GM12878 (cell line): ENCODE data around the gene ADPGK.

Experiments used
- BACH1 ChIP-seq: fragments of 450-650 bp; IDR thresholded peaks from 2 replicates; pipeline ENCODE4 v1.6.1; 2017; ENCODE audit warnings: mild to moderate bottlenecking, borderline replicate concordance
- CREB1 ChIP-seq: IDR thresholded peaks from 2 replicates; pipeline ENCODE4 v1.6.1; 2012; ENCODE audit warnings: low read depth, mild to moderate bottlenecking, inconsistent platforms
- CTCF ChIP-seq, 3 experiments: IDR thresholded peaks in 2 of 3; conservative IDR thresholded peaks in 1 of 3; 2 replicates each; pipeline ENCODE4 v1.5.1; 2011; ENCODE audit warnings: low read depth in 3 of 3, low read length in 3 of 3, mild to moderate bottlenecking in 3 of 3, control low read depth in 2 of 3, moderate library complexity in 2 of 3, inconsistent platforms in 1 of 3, mixed read lengths in 1 of 3; ENCODE audit not compliant: control insufficient read depth in 2 of 3, insufficient read depth in 1 of 3; ENCODE audit errors: extremely low read depth in 1 of 3
- EGR1 ChIP-seq, 2 experiments: IDR thresholded peaks; 1 replicate in 1 of 2; 2 replicates in 1 of 2; pipeline ENCODE4 v1.6.1; 2011 to 2012; ENCODE audit warnings: low read depth in 2 of 2, low read length in 2 of 2, borderline replicate concordance in 1 of 2, mild to moderate bottlenecking in 1 of 2, moderate library complexity in 1 of 2
- EZH2 ChIP-seq: IDR thresholded peaks from 2 replicates; pipeline ENCODE4 v1.6.1; 2012; ENCODE audit warnings: low read depth, mild to moderate bottlenecking, control low read depth, inconsistent platforms, low read length, borderline replicate concordance; ENCODE audit not compliant: control insufficient read depth
- FOXK2 ChIP-seq: fragments of 450-650 bp; IDR thresholded peaks from 2 replicates; pipeline ENCODE4 v1.6.1; 2017; ENCODE audit warnings: mild to moderate bottlenecking, moderate library complexity
- NFYB ChIP-seq: IDR thresholded peaks from 2 replicates; pipeline ENCODE4 v1.6.1; 2011; ENCODE audit warnings: low read depth, mild to moderate bottlenecking, low read length, improper control_type of control experiment, moderate library complexity; ENCODE audit not compliant: insufficient read depth
- POLR2A ChIP-seq: IDR thresholded peaks from 2 replicates; pipeline ENCODE4 v1.6.1; 2011; ENCODE audit warnings: low read depth, mild to moderate bottlenecking, low read length
- RCOR1 ChIP-seq: conservative IDR thresholded peaks from 2 replicates; pipeline ENCODE4 v1.6.1; 2012; ENCODE audit warnings: low read depth, low read length, improper control_type of control experiment
- YY1 ChIP-seq: IDR thresholded peaks from 2 replicates; pipeline ENCODE4 v1.6.1; 2011; ENCODE audit warnings: low read depth, mild to moderate bottlenecking, low read length

- no peak for TF ChIP-seq CREB1
- TF ChIP-seq YY1: no peak
- TF ChIP-seq BACH1: no peak
- no peak for TF ChIP-seq POLR2A
- TF ChIP-seq RCOR1: no peak
- no peak for TF ChIP-seq EGR1 (IDR thresholded peaks at IDR 0.05; ENCODE audit: borderline replicate concordance in 1 of 2, low read depth in 2 of 2, low read length in 2 of 2)
- TF ChIP-seq FOXK2: no peak
- TF ChIP-seq CTCF (IDR thresholded peaks at IDR 0.05 in 2 of 3, conservative IDR thresholded peaks at IDR 0.05 in 1 of 3; ENCODE audit: control insufficient read depth in 2 of 3, extremely low read depth in 1 of 3, insufficient read depth in 1 of 3, low read depth in 3 of 3, low read length in 3 of 3): no peak
- TF ChIP-seq NFYB: no peak
- no peak for TF ChIP-seq EZH2
These were observed 29.5 kb downstream of the ADPGK start for GRCh38 chr15:72754096-72754495.
